ENCODE measurements around the gene FLRT2.

The FLRT2 gene

GRCh38 chr14:85675957-85676356 is 146.0 kb downstream of the FLRT2 start:
- no peak for DNase-seq

- DNase-seq = no peak
These were observed 157.0 kb downstream of the FLRT2 start for GRCh38 chr14:85686908-85687307.

- DNase-seq = no peak
These were observed 157.5 kb downstream of the FLRT2 start for GRCh38 chr14:85687456-85687855.

- no peak for DNase-seq
These were observed 158.1 kb downstream of the FLRT2 start for GRCh38 chr14:85688006-85688405.

GRCh38 chr14:85695300-85695699 is 165.4 kb downstream of the FLRT2 start:
- DNase-seq = no peak

- no peak for DNase-seq
These were observed 171.2 kb downstream of the FLRT2 start for GRCh38 chr14:85701116-85701515.

- no peak for DNase-seq
These were observed 171.8 kb downstream of the FLRT2 start for GRCh38 chr14:85701763-85702162.

GRCh38 chr14:85702191-85702590 is 172.2 kb downstream of the FLRT2 start:
- DNase-seq = no peak

GRCh38 chr14:85702997-85703396 is 173.1 kb downstream of the FLRT2 start:
- no peak for DNase-seq
